ENCODE data around the gene EDN3. TPM values are rescaled to one million over a fixed set of nuclear protein-coding genes. Genes with fewer than 3 reads are reported as not detected.
A peak's percentile ranks its signal among the peaks of the same experiment; 100 is the strongest.

EDN3 gene
- total and polyA plus RNA-seq, 9 of the 15 experiments (the other 6 are each of a cell fraction or from before 2014, with no cell fraction given) = not detected

DNA sequence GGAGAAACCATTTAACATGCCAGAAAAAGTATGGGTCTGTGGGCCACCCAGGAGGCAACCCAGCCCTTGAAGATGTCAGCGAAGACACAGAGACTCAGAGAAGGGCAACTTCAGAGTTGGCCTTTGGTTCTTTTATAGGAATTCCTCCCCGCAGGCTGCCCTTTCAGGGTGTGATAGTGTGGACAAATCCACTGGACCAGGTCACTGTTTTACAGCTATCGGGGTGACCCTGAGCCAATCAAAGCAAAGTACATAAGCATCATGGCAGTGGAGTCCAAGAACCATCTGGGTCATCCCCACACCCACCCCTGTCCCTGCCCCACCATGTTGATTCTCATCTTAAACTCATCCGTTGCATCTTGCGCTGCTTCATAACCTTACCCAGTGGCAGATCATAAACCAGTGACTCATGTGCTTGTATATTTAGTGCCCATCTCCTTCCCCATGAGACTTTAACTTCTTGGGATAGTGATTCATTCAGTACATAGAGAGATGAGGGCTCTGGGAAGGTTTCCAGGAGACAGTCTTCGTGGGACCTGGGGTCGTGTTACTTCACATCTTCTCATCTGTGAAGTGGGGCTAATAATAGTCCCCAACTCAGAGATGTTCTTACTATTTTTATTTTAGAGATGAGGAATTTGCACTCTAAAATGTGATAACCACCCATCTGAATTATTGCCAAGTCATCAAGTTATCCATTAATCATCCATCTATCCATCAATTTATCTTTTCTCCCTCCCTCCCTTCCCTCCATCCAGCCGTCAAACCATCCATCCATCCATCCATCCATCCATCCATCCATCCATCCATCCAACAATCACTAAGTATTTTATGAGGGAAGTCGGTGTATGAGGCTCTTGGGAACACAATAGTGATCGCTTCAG, 51.0 kb downstream of the EDN3 start:
- Histone ChIP-seq H3K4me1 (replicated peaks in 1 of 2; ENCODE audit: control insufficient read depth in 2 of 2, insufficient read depth in 2 of 2, low read length in 2 of 2) (no peaks in the 10 kb centered on the region), H3K9me3 (replicated peaks; ENCODE audit: control insufficient read depth, insufficient read depth, low read depth, low read length) (no peaks in the 10 kb centered on the region), H3K9ac (ENCODE audit: insufficient read depth in 1 of 2, low read depth in 2 of 2, low read length in 2 of 2) (no peak overlapping the region), H4K20me1 (replicated peaks; ENCODE audit: control insufficient read depth, insufficient read depth, low read length) (no peaks in the 10 kb centered on the region), H3K27ac (ENCODE audit: extremely low read depth, low read depth, low read length) (no peak overlapping the region), H3K79me2 (ENCODE audit: control insufficient read depth, insufficient read depth, low read length) (no peaks in the 10 kb centered on the region), H3K4me2 (ENCODE audit: insufficient read depth, low read length) (no peak overlapping the region), H2AFZ (ENCODE audit: low read depth, low read length) (no peak overlapping the region), H3K4me3 (no peak overlapping the region), H3K9me1 (ENCODE audit: control insufficient read depth, insufficient read depth, low read length) (no peaks in the 10 kb centered on the region), H3K36me3 (ENCODE audit: control insufficient read depth, insufficient read depth, low read length) (no peaks in the 10 kb centered on the region), H3K27me3 (ENCODE audit: control insufficient read depth in 2 of 2, insufficient read depth in 2 of 2, low read length in 2 of 2) (peaks cover 0 to 10% of the 10 kb centered on the region in 2 experiments; a peak in 2 of 5 replicates)
- CTCF ChIA-PET (ENCODE audit: low intra/inter-chr PET ratio) = no interaction called here
- POLR2A ChIA-PET = no interaction called here
- ATAC-seq = no peak
- no TSS peak for BruUV-seq (replicated peaks)
- intact Hi-C loops (cut with micrococcal nuclease) = no loop called here
- no peak for DNase-seq (ENCODE audit: extremely low read depth in 1 of 4, low spot score in 3 of 4)
- in situ Hi-C loops (cut with MboI) = no loop called here
- TF ChIP-seq ASH1L (IDR thresholded peaks at IDR 0.05; ENCODE audit: borderline replicate concordance, low read depth, partially characterized antibody) (no peak), BRF1 (IDR thresholded peaks at IDR 0.05; ENCODE audit: borderline replicate concordance, extremely low read depth, insufficient read length) (no peak), MAFK (IDR thresholded peaks at IDR 0.05; ENCODE audit: low read length) (0 out of 2 replicates have a peak, but pooled peaks have one; percentile 22), ZNF316 (IDR thresholded peaks at IDR 0.05) (peak; percentile 80), TFAM (CRISPR knock-in tag; conservative IDR thresholded peaks at IDR 0.05) (no peak), POLR2G (IDR thresholded peaks at IDR 0.05; ENCODE audit: low read depth, low read length) (no peak), MAFG (tag; conservative IDR thresholded peaks at IDR 0.05) (peak; percentile 69), C11orf30 (IDR thresholded peaks at IDR 0.05; ENCODE audit: low read depth) (peak; percentile 56)
- TF ChIP-seq, protein P1, sequence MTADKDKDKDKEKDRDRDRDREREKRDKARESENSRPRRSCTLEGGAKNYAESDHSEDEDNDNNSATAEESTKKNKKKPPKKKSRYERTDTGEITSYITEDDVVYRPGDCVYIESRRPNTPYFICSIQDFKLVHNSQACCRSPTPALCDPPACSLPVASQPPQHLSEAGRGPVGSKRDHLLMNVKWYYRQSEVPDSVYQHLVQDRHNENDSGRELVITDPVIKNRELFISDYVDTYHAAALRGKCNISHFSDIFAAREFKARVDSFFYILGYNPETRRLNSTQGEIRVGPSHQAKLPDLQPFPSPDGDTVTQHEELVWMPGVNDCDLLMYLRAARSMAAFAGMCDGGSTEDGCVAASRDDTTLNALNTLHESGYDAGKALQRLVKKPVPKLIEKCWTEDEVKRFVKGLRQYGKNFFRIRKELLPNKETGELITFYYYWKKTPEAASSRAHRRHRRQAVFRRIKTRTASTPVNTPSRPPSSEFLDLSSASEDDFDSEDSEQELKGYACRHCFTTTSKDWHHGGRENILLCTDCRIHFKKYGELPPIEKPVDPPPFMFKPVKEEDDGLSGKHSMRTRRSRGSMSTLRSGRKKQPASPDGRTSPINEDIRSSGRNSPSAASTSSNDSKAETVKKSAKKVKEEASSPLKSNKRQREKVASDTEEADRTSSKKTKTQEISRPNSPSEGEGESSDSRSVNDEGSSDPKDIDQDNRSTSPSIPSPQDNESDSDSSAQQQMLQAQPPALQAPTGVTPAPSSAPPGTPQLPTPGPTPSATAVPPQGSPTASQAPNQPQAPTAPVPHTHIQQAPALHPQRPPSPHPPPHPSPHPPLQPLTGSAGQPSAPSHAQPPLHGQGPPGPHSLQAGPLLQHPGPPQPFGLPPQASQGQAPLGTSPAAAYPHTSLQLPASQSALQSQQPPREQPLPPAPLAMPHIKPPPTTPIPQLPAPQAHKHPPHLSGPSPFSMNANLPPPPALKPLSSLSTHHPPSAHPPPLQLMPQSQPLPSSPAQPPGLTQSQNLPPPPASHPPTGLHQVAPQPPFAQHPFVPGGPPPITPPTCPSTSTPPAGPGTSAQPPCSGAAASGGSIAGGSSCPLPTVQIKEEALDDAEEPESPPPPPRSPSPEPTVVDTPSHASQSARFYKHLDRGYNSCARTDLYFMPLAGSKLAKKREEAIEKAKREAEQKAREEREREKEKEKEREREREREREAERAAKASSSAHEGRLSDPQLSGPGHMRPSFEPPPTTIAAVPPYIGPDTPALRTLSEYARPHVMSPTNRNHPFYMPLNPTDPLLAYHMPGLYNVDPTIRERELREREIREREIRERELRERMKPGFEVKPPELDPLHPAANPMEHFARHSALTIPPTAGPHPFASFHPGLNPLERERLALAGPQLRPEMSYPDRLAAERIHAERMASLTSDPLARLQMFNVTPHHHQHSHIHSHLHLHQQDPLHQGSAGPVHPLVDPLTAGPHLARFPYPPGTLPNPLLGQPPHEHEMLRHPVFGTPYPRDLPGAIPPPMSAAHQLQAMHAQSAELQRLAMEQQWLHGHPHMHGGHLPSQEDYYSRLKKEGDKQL (CRISPR knock-in tag; IDR thresholded peaks at IDR 0.05; ENCODE audit: borderline replicate concordance) = no peak
- FAIRE-seq = no peak
- 2% methylated on average over 9 of the region's 10 CpGs for WGBS (ENCODE audit: insufficient coverage, low coverage, missing lambda C conversion rate)

Measured in K562 (cell line).